GM21528 (cell line): Measurements from ENCODE around the gene ACTR3.

Experiments
- ATAC-seq: cut with Tn5 transposase; IDR thresholded peaks from one replicate; pipeline ENCODE4 v1.9.1; 2021; ENCODE audit warnings: mild to moderate bottlenecking, moderate library complexity; ENCODE audit not compliant: unreplicated experiment, low FRiP score

ACTR3 gene

DNA sequence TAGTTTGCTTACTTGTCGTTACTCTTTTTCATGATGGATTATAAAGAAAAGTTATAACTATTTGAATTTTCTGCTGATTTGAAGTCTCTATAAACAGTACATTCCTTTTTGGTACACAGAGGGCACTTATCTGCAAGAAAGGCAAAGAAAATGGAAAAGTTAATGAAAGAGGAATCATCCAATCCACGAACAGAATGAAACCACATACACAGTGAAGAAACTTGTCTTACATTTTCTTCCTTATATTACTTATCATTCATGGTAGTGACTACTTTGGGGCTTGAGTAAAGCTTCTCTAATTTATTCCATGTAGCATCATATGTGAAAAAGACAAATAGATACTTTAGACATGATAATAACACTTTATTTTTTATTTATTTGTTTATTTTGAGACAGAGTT, 14.8 kb upstream of the ACTR3 start:
- ATAC-seq: no peak

DNA sequence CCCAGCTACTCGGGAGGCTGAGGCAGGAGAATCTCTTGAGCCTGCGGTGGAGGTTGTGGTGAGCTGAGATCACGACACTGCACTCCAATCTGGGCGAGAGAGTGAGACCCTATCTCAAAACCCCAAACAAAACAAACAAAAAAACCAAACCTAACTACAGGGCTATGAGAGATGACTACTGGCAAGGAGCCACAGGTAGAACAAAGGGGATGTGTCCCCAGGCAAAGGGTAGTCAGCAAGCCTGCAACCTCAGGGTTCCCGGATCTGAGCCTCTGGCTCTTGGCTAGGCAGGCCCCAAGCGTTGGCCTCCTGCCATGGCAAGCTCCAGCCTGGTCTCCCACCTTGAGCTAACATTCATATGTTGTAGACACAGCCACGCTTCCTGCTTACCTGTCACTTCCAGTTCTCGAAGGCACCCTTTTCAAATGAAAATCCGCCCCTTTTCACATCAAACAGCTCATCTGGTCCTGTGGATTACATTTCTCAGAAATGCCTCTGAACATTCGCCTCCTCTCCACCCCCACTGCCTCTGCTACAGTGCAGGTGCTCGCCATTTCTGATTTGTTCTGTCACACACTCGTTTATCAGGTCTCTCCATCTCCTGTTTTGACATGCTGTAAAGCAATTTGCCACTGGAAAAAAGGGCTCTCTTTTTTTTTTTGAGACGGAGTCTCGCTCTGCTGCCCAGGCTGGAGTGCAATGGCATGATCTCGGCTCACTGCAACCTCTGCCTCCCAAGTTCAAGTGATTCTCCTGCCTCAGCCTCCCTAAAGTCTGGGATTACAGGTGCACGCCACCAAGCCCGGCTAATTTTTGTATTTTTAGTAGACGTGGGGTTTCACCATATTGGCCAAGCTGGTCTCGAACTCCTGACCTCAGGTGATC, 13.1 kb upstream of the ACTR3 start:
- ATAC-seq: no peak

DNA sequence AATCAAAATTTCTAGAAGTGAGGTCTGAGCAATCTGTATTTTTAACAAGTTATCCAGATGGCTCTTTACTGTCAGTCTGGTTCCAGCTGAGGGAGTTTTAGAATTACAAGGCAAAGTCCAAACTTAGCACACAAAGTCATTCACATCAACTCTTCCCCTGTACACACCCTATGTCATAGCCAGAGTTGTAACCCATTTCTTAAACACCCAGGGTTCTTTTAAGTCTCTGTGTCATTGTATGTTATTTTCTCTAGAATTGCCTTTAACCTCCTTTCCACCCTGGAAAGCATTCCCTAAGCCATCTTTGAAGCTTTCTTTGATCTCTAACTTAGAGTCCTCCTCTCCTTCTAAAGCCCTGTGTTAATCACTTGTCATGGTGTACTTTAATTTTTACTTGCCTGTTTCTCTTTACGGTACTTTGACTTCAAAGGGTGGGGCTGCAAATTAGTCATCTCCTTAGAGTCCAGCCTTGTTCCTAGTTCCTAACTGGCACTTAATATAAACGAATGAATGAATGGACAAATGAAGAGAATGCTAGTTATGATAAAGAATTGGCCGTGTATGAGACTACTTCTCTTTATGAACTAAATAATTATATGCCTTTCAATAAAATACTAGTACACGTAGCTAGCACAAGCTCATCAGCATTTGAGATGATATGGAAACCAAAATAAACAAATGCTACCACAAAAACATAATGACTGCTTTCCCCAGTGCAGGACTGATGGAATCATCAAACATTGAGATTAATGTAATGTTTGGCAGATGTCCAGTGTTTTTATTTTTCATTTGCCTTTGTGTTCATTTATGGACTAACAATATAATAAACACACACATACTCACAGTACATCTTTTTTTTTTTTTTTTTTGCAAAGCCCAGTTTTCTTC, 11.9 kb upstream of the ACTR3 start:
- no peak for ATAC-seq

DNA sequence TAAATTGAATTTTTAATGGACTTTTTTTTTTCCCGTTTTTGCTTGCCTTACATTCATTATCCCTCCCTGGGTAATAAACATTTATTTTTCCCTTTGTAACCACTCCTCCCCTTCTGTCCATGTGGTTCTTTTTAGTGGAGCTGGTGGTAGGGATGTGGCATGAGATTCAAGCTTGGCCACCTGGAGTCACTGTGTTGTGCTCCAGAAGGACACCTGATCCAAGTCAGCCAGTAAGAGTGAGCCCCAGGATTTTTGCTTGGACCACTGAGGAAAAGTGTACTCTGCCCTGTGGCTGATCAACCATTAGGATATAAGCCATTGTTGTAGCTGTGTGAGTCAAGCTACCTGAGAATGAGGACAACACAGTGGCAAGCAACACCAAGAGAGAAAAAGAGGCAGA, 11.1 kb upstream of the ACTR3 start:
- ATAC-seq: no peak

DNA sequence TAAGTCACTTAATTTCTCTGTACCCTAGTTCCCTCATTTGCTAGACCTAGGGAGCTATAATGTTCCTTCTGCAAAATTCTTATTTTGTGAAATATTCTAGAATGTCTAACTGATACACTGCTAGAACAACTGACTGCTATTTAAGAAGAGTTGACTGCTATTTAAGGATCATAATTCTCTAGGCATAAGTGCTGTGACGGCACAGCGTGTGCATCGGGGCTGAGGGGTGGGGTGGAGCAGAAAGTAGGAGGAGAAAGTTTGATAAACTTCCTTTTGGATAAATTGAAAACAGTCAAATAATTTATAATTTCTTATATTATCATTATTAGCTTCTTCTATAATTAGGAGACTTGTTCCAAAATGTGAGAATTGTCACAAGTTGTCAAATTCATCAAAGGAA, 10.4 kb upstream of the ACTR3 start:
- no peak for ATAC-seq

DNA sequence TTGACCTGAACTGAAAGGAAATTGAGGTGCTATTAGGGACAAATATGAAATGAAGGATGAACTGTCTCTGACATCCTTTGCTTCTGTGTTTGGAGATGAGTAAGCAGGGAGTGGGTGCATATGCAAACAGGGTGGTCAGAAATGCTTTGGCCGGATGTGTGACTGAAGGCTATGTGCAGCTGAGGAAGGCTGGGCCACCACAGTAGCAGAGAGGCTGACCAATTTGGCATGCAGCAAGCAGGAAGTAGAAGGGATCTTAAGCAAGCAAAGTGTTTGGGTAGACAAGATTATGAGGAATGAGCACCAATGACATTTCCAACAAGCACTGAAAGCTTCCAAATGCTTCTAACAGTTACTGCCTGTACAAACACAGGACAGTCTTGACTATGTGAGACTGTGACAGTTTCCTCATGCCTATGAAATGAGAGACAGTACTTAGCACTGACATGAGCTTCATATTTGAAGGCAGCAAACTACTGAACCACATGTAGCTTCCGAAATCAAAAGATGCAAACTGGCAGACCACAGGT, 3.3 kb upstream of the ACTR3 start:
- peak; percentile 77 for ATAC-seq

DNA sequence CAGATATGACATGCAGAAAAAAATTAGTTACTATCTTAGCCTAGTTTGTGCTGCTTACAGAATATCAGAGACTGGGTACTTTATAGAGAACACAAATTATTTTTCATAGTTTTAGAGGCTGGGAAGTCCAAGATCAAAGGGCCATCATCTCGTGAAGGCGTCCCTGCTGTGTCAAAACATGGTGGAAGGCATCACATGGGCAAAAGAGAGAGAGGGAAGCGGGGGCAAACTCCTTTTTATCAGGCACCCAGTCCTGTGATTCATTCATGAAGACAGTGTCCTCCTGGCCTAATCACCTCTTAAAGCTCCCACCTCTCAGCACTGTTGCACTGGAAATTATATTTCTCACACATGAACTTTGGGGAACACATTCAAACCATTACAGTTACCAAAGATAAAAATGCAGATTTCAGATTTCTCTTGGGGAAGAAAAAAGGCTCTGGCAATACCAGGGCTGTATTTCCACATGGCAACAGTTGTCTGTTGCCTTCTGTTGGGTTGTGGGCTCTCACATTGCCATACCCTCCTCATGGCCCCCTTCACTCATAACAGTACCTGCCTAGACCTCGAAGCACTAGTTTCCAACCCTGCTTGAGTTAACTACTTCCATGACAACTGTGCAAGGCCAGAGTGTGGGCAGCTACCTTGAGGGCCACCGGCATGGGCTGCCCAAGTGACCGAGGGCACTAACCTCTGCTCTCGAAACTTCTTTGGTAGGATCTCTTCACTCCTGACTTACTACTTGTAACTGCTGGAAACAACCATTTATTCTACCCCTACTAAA, 2.7 kb upstream of the ACTR3 start:
- no peak for ATAC-seq

DNA sequence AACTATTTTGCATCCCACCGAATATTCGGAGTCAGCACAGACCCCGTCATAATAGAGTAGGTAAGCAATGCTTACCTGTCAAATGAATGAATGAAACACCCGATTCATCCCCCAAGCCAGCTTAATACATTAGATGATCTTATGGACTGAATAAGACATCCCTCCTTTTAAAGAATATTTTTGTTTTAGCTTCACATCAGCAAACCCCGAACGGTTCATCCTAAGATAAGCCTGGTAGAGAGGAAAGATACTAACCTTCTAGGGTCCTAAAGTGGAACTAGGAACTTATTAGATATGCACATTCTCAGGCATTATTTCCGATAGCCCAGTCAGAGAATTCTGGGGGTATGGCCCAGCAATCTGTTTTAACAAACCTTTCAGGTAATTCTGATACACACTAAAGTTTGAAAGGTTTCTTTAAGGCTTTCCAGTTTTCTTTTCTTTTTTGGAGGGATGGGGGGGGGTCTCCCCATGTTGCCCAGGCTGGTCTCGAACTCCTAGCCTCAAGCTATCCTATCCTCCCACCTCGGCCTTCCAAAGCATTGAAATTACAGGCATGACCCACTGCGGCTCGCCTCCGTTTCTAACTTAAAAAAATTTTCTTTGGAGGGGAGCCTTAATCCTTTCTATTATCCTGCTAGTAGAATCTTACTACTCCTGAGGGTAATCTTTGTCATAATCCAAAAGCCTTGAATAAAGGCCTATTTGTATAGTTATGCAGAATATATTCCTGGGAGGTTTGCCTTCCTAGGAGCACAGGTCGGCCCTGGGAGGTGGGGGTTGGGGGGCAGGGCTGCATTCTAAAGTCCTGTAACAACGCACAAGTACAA, 1.0 kb upstream of the ACTR3 start:
- no peak for ATAC-seq

DNA sequence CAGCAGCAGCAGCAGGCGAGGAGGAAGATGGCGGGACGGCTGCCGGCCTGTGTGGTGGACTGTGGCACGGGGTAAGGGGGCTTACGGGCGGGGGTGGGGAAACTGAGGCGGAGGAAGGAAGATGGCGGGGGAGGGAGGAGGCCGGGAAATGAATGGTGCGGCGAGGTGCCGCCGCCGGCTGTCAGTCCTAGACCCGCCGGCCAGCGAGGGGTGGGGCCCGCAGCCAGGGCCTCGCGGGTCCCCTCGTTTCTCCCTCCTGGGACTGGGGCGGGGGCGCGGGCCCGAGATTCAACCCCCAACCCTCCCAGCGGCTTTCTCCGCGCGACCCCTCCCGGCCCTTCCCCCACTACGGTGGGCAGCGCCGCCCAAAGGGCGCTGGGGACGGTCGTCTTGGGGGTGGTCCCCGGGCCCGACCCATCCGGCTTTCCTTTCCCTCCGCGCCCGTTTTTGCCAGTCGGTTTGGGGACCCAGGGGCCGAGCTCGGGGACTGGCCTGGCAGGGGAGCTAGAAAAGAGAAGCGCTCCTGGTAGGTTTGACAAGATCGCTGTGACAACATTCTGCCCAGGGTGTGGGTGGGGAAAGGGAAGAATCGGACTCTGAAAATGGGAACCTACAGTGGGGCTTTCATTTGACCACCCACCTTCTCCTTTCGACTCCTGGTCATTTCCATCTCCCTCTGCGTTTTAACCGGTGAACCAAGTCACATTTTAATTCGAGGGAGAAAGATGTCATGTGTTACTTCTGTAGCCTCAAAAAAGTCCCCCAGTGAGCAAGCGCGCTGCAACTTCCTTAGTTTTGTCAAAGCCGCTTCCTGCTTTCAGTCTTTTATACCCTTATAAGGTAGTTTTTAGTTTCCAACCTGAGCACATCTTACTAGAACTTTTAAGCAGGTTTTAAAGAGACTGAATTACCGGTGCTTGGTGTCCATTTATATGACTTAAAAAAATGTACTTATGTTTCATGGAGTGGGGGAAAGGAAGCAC, 655 bp downstream of the ACTR3 start:
- ATAC-seq: peak; percentile 30

DNA sequence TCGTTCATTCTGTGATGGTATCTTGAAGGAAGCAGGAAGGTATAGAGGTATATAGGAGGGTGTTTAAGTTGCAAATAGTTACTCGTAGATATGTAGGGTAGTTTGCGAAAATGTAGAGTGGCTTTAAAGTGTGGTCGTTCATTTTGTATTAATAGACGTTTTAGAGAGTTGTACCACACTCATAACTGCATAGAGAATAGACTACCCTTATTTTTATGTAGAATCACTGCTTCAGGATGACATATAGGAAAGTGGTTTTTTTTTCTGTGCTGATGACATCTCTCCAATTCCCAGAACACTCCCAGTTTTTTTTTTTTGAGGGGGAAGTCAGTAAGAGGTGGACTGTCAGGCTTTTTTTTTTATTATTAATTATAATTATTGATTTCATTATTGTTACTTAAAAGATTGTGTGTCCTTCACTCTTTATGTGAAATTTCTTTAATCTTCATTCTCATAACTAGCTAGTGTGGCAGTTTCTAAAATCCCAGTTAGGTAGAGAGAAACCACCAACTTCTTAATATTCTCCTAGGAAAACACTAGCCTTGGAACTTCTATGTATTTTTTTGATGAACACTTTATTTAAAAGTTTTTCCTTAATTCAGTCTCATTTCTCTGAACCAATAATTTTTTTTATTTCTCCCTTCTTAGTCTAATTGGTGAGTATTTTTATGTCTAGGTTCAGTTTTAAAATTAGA, 1.5 kb downstream of the ACTR3 start:
- ATAC-seq: no peak

DNA sequence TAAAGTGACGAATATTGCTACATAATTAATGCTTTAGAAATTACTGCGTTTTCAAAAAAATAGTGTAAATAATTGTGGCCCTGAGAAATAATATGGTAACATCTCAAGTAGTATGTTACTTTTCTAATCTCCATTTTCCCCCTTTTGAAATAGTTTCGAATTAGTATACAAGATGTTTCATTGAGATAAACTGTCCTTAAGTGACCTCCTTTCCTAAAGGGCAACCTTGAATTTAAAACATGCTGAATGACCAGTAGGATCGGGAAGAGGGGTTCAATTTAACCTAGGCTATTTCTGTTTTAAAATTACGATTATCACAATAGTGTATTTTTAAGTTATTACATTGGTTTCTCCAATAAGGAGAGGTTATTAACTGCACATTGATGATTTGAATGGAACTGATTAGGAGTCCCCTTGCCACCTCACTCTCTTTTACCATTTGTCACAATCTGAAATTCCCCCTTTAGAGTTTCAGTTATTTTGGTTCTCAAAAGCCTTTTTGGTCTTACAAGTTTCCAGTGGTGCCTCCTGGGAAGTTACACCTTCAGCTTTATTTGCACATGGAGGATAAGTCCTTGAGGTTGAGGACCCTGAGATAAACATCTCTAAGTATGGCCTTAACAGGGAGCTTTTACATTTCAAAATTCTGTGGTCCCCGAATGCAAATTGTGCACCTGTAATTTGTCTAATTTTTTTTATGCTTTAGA, 2.3 kb downstream of the ACTR3 start:
- ATAC-seq: no peak

DNA sequence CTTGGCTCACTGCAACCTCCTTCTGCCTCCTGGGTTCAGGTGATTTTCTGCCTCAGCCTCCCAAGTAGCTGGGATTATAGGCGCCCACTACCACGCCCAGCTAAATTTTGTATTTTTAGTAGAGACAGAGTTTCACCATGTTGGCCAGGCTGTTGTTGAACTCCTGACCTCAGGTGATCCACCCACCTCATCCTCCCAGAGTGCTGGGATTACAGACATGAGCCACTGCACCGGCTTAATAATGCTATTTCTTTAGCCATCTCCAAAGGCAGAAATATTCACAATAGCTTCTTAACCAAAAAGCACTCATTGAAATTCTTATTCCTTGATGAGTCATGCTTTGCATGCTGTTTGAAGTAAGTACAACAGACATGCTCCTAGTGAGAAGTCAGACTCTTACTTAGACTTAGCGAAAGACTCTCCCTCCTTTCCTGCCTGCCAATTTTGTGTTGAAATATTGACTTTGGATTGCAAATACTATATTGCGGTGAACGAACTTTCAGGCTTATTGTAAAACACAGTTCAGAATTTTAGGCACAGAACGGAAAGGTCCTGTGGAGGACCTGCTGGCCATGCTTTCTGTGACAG, 4.4 kb downstream of the ACTR3 start:
- ATAC-seq: no peak

DNA sequence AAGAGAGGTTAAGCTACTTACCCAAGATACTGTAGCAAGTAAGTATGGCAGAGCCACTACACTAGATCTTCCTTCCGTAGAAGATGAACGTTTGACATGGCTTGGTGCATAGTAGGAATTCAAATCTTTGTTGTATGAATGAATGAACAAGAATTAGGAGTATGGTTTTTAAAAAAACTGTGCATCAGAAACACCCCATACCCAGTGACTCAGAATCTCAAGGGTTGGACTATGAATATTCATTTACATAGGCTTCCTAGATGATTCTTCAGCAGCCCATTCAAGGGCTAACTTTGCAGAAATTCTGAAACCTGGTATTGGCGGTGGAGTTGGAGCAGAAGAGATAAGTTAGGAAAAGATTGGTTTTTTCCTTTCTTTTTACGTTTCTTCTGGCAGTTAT, 5.4 kb downstream of the ACTR3 start:
- ATAC-seq: no peak

DNA sequence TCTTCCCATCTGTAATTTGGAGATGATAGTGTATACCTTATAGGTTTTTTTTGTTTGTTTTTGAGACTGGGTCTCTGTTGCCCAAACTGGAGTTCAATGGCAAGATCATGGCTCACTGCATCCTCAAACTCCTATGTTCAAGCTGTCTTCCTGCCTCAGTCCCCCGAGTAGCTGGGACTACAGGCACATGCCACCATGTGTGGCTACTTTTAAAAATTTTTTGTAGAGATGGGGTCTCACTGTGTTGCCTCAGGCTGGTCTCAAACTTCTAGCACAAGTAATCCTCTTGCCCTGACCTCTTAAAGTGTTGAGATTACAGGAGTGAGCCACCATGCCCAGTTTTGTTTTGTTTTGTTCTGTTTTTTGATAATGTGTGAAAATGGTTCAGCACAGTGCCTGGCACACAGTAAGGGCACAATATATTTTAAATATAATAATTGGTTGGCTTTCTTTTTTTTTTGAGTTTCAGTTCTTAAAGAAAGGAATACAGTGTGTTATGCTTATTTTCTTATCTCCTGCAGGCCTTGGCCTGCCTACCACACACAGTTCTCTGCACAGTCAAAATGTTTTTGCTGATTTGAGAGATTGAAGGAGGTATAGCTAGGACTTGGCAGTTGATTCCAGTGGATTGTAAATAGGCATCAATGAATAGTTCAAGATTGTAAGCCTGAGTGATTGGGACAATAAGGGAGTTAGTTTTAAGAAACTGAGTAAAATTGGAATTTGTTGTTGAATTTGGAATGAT, 6.1 kb downstream of the ACTR3 start:
- ATAC-seq: no peak

DNA sequence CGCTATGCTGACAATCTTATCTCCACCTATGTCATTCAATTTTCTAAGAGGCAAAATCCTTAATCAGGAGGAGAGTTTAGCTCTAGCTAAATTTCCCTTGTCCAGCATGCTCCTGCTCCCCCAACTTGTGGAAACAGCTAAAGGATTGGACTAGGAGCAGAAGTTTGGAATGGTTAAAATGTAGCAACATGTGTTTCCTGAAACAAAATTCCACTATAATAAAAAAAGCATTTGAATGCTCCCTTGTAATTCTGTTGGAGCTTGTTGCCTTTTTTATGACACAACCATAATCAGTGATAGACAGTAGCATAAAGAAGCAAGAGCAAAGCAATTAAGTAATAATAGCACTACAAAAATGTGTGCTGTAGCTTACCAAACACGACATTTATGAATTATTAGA, 6.9 kb downstream of the ACTR3 start:
- no peak for ATAC-seq

DNA sequence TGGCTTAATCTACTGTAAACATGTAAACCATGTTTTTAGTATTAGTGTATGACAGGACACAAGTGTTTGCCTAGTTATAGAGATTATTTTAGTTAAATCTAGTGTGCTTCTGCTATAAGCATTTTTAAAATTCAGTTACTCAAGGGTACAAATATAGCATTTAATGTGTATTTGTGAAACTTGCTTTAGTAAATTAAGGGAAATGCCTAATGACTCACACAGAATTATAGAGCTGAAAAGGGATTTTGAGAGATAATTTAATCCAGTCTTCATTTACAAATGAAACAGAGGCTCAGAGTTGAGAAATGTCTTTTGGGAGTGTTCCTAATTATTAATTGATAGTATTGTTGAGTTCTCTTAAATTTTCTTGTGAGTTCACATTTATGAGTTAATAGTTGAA, 8.2 kb downstream of the ACTR3 start:
- no peak for ATAC-seq
